Psoas muscle (tissue), 8 donors: ENCODE measurements around the gene POU3F1. TPM values are rescaled to one million over a fixed set of nuclear protein-coding genes. Genes with fewer than 3 reads are reported as not detected.

Source experiments
- ATAC-seq, 4 donors: fragments of 200-7000 bp; cut with Tn5 transposase; one replicate each; pipeline ENCODE4 v1.9.1; 2020; ENCODE audit warnings: moderate library complexity in 3 of 4, mild to moderate bottlenecking in 2 of 4
- DNase-seq, 2 donors: peaks; one replicate each; pipeline ENCODE4 v3.0.0-alpha.2; 2020
- H3K27ac ChIP-seq: fragments of 200-600 bp; one replicate; pipeline ENCODE4 v1.8.0; 2022
- H3K27me3 ChIP-seq, 3 donors: fragments of 200-600 bp in 1 of 3; one replicate each; pipeline versions ENCODE4 v1.6.1 to v1.8.0; 2013 to 2022; ENCODE audit warnings: low read length in 2 of 3, mild to moderate bottlenecking in 2 of 3, moderate library complexity in 1 of 3; ENCODE audit not compliant: insufficient read depth in 3 of 3
- H3K36me3 ChIP-seq, 2 donors: fragments of 200-600 bp in 1 of 2; one replicate each; pipeline versions ENCODE4 v1.6.1 to v1.8.0; 2013 to 2022; ENCODE audit warnings: low read depth in 1 of 2, mild to moderate bottlenecking in 1 of 2, moderate library complexity in 1 of 2; ENCODE audit not compliant: insufficient read depth in 1 of 2
- H3K4me1 ChIP-seq: fragments of 200-600 bp; one replicate; pipeline ENCODE4 v1.8.0; 2022
- H3K4me3 ChIP-seq: fragments of 200-600 bp; one replicate; pipeline ENCODE4 v1.8.0; 2022; ENCODE audit warnings: mild to moderate bottlenecking
- H3K9me3 ChIP-seq: fragments of 200-600 bp; one replicate; pipeline ENCODE4 v1.8.0; 2022
- WGBS, 3 donors: extraction: QIAGEN DNeasy Blood & Tissue Kit; methylation state at CpG; one replicate each; pipeline versions ENCODE4 v1.1.6 to v1.1.7; 2013; 5-methylcytosine and 5-hydroxymethylcytosine counted together
- intact Hi-C, 2 donors: fragments of 100-400 bp; cut with DNase I; formaldehyde crosslinking; loops; one replicate each; pipeline versions ENCODE4 v1.11.0 to v1.14.2; 2022
- polyA plus RNA-seq, 3 donors: library from polyadenylated mRNA; stranded (reverse); fragments of 200-250 nt; gene quantifications; one replicate each; pipeline ENCODE4 v1.2.3, GENCODE V29; 2013
- total RNA-seq, 4 donors: library from RNA; stranded (reverse); fragmentation: NEBNext Ultra II Directional in 2 of 4; extraction: Animal tissue kit (Norgen Biotek cat#: 25700) in 2 of 4; gene quantifications; one replicate each; pipeline versions ENCODE4 v1.2.1 to v1.2.4, GENCODE V29; 2021 to 2023
- TF ChIP-seq, protein P1 (sequence below): fragments of 200-600 bp; IDR thresholded peaks from one replicate; pipeline ENCODE4 v1.8.0; 2022; ENCODE audit warnings: antibody characterized with exemption
- donor health status: healthy with polysubstance abuse.
- donor health status: DM: no; HTN: no; CAD: no; lungs with moderate emphysema.
- donor health status: Bipolar disorder and iron deficiency.
- donor health status: healthy.
- donor health status: DM: yes; HTN: yes; CAD: no.
- donor health status: DM: no; HTN: no; CAD: no.
- donor health status: DM: no; HTN: no; CAD: no.
- donor health status: DM: yes; HTN: yes; CAD: no.

The POU3F1 gene
- total and polyA plus RNA-seq, 7 donors, result 0.04 to 0.38 (median 0.13) TPM; not detected in 1

DNA sequence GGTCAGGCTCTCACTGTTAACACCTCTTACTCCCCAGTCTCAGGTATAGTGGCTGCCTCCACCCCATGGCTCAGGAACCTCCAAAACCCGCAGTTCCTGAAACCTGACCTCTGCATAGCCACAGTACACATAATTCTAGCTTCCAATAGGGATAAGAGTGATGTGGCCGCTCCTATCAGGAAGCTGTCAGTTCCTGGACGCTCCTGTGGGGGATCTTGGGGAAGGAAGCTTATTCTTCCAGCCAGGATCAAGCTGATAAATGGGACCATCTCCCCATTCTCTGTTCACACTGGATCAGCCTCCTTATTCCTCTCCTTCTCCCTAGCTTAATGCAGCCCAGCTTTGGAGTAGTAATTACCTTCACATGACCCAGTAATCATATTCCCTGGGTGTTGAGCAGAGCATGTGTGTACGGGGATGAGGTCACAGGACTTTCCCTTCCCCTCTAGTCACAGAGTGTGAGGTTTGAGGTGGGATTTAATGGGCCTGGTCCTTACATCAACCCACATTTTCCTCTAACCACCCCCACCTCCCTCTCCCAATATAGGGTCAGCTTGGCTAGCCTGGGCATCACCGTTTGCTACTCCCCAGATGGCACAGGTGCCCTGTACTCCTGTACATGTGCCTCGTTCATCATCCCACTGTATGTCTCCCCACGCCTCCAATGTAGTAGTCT lies 7.0 kb upstream of the POU3F1 start:
- Histone ChIP-seq H3K27me3 (peaks cover 0 to 5% (median 0%) of the 10 kb centered on the region in 3 donors), H3K4me1 (no peaks in the 10 kb centered on the region), H3K9me3 (no peaks in the 10 kb centered on the region), H3K27ac (no peak overlapping the region), H3K36me3 (no peaks in the 10 kb centered on the region), H3K4me3 (no peak overlapping the region)
- ATAC-seq, result no peak
- TF ChIP-seq, protein P1, sequence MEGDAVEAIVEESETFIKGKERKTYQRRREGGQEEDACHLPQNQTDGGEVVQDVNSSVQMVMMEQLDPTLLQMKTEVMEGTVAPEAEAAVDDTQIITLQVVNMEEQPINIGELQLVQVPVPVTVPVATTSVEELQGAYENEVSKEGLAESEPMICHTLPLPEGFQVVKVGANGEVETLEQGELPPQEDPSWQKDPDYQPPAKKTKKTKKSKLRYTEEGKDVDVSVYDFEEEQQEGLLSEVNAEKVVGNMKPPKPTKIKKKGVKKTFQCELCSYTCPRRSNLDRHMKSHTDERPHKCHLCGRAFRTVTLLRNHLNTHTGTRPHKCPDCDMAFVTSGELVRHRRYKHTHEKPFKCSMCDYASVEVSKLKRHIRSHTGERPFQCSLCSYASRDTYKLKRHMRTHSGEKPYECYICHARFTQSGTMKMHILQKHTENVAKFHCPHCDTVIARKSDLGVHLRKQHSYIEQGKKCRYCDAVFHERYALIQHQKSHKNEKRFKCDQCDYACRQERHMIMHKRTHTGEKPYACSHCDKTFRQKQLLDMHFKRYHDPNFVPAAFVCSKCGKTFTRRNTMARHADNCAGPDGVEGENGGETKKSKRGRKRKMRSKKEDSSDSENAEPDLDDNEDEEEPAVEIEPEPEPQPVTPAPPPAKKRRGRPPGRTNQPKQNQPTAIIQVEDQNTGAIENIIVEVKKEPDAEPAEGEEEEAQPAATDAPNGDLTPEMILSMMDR, result no peak
- intact Hi-C loops, result no loop called here
- WGBS, 3 donors, result 69 to 76% (median 73%) methylated on average over 7 of the region's 7 CpGs
- no peak for DNase-seq

DNA sequence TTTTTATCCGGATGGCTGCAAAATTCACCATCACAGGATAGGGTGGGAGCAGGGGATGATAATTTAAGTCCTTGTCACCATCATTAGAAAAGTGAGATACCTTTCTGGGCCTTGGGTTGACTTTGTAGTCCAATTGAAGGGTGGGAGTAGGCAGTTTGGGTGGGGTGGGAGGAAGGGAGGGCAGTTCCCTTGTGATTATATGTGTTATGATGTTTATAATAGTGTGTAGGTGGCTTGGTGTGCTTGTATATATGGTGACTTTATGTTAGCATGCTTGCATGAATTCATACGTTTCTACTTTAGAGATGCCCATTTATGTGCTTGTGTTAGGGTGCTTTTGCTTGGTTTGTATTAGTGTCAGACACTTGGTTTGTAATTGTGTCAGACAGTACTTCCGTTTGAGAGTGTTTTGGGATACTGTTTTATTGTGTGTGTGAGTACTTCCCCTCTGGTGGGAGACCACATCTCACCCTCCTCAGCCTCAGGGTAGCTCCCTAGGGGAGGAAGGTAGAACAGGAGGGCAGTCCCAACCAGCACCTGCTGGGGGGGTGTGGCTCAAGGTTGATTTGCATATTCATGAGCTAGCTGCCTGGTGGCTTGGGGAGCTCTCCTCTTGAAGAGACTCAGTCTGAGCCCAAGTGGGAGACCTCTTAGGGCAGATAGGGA lies 6.3 kb upstream of the POU3F1 start:
- no peaks in the 10 kb centered on the region for H3K36me3 ChIP-seq
- ATAC-seq (no peak), DNase-seq (no peak)
- no peaks in the 10 kb centered on the region for H3K4me1 ChIP-seq
- intact Hi-C loops, result no loop called here
- H3K27me3 ChIP-seq, result peaks cover 0 to 7% (median 0%) of the 10 kb centered on the region in 3 donors
- WGBS, 3 donors, result 55 to 60% (median 58%) methylated on average over 3 of the region's 3 CpGs
- H3K27ac ChIP-seq, result no peak overlapping the region
- no peaks in the 10 kb centered on the region for H3K9me3 ChIP-seq
- no peak overlapping the region for H3K4me3 ChIP-seq
- TF ChIP-seq, protein P1, result no peak

DNA sequence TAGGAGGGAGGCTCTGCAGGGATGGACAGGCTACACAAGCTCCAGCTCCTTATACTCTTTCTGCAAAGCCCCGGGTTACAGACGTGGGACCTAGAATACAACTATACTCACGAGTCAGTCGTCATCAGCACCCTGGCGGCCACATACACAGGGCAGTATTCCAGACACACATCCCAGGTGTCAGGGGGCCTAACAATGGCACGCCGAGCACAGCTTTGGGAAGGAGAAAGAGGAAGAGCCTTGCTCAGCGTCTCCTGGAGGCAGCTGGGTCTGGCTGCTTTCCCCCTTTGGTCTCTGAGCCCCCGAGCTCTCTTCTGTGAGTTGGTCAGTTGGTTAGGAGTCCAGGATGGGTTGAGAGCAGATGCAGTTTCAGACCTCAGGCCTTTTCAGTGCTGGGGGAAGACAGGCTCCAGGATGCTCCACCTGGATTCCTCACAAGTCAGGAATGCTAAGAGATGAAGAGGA lies 4.5 kb upstream of the POU3F1 start:
- Histone ChIP-seq H3K27ac (no peak overlapping the region), H3K4me3 (no peak overlapping the region), H3K27me3 (peaks cover 0 to 7% (median 0%) of the 10 kb centered on the region in 3 donors), H3K36me3 (no peaks in the 10 kb centered on the region), H3K4me1 (peaks cover 4% of the 10 kb centered on the region), H3K9me3 (no peaks in the 10 kb centered on the region)
- no peak for ATAC-seq
- 50 to 62% (median 52%) methylated on average over 9 of the region's 9 CpGs for WGBS, 3 donors
- TF ChIP-seq, protein P1, result no peak
- no peak for DNase-seq
- intact Hi-C loops, result no loop called here

DNA sequence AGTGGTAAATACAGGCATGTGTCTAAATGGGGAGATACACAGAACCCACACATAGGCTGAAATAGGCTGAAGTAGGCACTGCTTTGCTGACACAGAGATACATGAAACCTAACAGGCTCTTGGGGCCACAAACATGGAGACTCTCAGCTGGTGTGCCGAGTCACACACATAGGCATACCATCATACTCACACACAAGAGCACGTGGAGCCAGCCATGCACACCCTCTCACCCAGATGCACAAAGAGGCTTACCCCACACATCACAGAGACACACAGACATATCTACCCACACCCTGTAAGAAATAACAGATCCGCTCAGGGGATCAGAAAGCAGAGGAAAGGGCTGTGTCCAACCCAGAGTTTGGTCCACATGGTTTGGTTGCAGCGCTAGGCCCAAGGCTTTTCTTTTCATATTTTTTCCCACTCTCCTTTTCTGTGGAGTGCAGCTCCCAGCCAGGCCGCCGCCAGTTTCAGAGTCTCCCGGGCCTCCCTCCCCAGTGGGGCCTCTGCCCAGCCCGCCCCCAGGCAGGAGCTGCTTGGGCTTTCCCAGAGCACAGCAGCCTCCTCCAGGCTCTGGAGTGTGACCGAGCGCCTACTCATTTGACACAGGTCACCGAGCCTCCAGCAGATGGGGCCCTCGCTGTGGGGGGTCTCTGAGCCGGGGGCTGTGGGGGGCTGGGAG lies 3.9 kb upstream of the POU3F1 start:
- TF ChIP-seq, protein P1, result no peak
- 62 to 65% (median 63%) methylated on average over 13 of the region's 13 CpGs for WGBS, 3 donors
- intact Hi-C loops, result loop anchor here in 1 of 2 donors (1.0 kb wide), 1 partner anchor 20 kb away; no protein-coding TSS in a partner anchor

More for the DNA sequence above, 3.9 kb upstream of the POU3F1 start:
- H3K4me3 ChIP-seq, result no peak overlapping the region
- ATAC-seq (no peak), DNase-seq (no peak)
- H3K27me3 ChIP-seq, result peaks cover 0 to 11% (median 2%) of the 10 kb centered on the region in 3 donors
- H3K4me1 ChIP-seq, result peaks cover 4% of the 10 kb centered on the region
- H3K36me3 ChIP-seq, result no peaks in the 10 kb centered on the region
- no peak overlapping the region for H3K27ac ChIP-seq
- no peaks in the 10 kb centered on the region for H3K9me3 ChIP-seq
